Activated CD4-positive, alpha-beta memory T cell treated with anti-CD3 and anti-CD28 coated beads, Interleukin-2, amount 10 ng/mL, durations not matched to agents 7 days and 5 days (primary cell): ENCODE data around the gene SMYD1. TPM values are rescaled to one million over a fixed set of nuclear protein-coding genes. Genes with fewer than 3 reads are reported as not detected.

ENCODE experiments used
- CTCF ChIA-PET: fragments of 350-600 bp; sonication (Branson Sonifier 250); formaldehyde crosslinking; loops from one replicate; lab custom pipeline; 2021; ENCODE audit warnings: antibody characterized with exemption, inconsistent platforms; lab: Charles Lee
- POLR2A ChIA-PET: fragments of 350-600 bp; sonication (Branson Sonifier 250); formaldehyde crosslinking; loops from one replicate; lab custom pipeline; 2021; ENCODE audit warnings: antibody characterized with exemption; lab: Charles Lee
- DNase-seq: peaks from one replicate; pipeline ENCODE4 v3.0.0-alpha.2; 2020
- H3K27ac Mint-ChIP-seq: one replicate; pipeline ENCODE4 v1.8.0; 2021; ENCODE audit warnings: mild to moderate bottlenecking, mixed read lengths
- H3K27me3 Mint-ChIP-seq: one replicate; pipeline ENCODE4 v1.8.0; 2021; ENCODE audit warnings: mixed read lengths
- H3K36me3 Mint-ChIP-seq: one replicate; pipeline ENCODE4 v1.8.0; 2021; ENCODE audit warnings: low read depth, mixed read lengths
- H3K4me1 Mint-ChIP-seq: one replicate; pipeline ENCODE4 v1.8.0; 2021; ENCODE audit warnings: mixed read lengths
- H3K4me3 Mint-ChIP-seq: one replicate; pipeline ENCODE4 v1.8.0; 2021; ENCODE audit warnings: mild to moderate bottlenecking, mixed read lengths
- H3K9me3 Mint-ChIP-seq: one replicate; pipeline ENCODE4 v1.8.0; 2021; ENCODE audit warnings: mixed read lengths
- total RNA-seq, 2 experiments: library from RNA; stranded (reverse); gene quantifications; one replicate each; pipeline ENCODE4 v1.2.3, GENCODE V29; 2021

Gene SMYD1
- total RNA-seq, 2 experiments from 2014 or later: not detected

- ChIA-PET POLR2A (no interaction called here), CTCF (no interaction called here)
- H3K9me3 Mint-ChIP-seq: peaks cover 23% of the 10 kb centered on the region
- no peaks in the 10 kb centered on the region for H3K4me1 Mint-ChIP-seq
- no peak overlapping the region for H3K27ac Mint-ChIP-seq
- H3K27me3 Mint-ChIP-seq: peaks cover 21% of the 10 kb centered on the region
- H3K4me3 Mint-ChIP-seq: no peak overlapping the region
- DNase-seq: no peak
- H3K36me3 Mint-ChIP-seq: no peaks in the 10 kb centered on the region
Observed at GRCh38 chr2:88148929-88149438, 81.4 kb downstream of the SMYD1 start.

- no peak for DNase-seq
- H3K36me3 Mint-ChIP-seq: no peaks in the 10 kb centered on the region
- H3K9me3 Mint-ChIP-seq: no peaks in the 10 kb centered on the region
- no peak overlapping the region for H3K4me3 Mint-ChIP-seq
- CTCF ChIA-PET: interaction anchor here (1.3 to 7.2 kb wide), 6 partner anchors 9 to 157 kb away, joined by 3 to 88 read pairs (median 4); no protein-coding TSS in a partner anchor
- no peak overlapping the region for H3K27ac Mint-ChIP-seq
- H3K4me1 Mint-ChIP-seq: no peaks in the 10 kb centered on the region
- peaks cover 13% of the 10 kb centered on the region for H3K27me3 Mint-ChIP-seq
- POLR2A ChIA-PET: interaction anchor here (0.6 kb wide), 1 partner anchor 105 kb away, joined by 4 read pairs; no protein-coding TSS in a partner anchor
Observed at GRCh38 chr2:88159481-88159880, 91.9 kb downstream of the SMYD1 start.

GRCh38 chr2:88159955-88160415, 92.4 kb downstream of the SMYD1 start:
- peak; percentile 45 for DNase-seq
- Mint-ChIP-seq H3K9me3 (no peaks in the 10 kb centered on the region), H3K36me3 (no peaks in the 10 kb centered on the region), H3K27ac (no peak overlapping the region), H3K4me1 (no peaks in the 10 kb centered on the region), H3K27me3 (peaks cover 10% of the 10 kb centered on the region), H3K4me3 (no peak overlapping the region)
- POLR2A ChIA-PET: interaction anchor here (0.6 to 1.1 kb wide), 2 partner anchors 105 to 144 kb away, joined by 4 read pairs; partner anchors contain the start of gene RNU2-63P
- CTCF ChIA-PET: interaction anchor here (0.6 to 7.2 kb wide), 10 partner anchors 9 to 180 kb away, joined by 3 to 88 read pairs (median 4); no protein-coding TSS in a partner anchor

- CTCF ChIA-PET: interaction anchor here (0.6 to 7.2 kb wide), 9 partner anchors 8 to 179 kb away, joined by 3 to 88 read pairs (median 3); no protein-coding TSS in a partner anchor
- no peaks in the 10 kb centered on the region for H3K4me1 Mint-ChIP-seq
- H3K27ac Mint-ChIP-seq: no peak overlapping the region
- POLR2A ChIA-PET: interaction anchor here (1.1 kb wide), 1 partner anchor 144 kb away, joined by 4 read pairs; the partner anchor contains the start of gene RNU2-63P
- no peaks in the 10 kb centered on the region for H3K9me3 Mint-ChIP-seq
- H3K27me3 Mint-ChIP-seq: peaks cover 11% of the 10 kb centered on the region
- no peaks in the 10 kb centered on the region for H3K36me3 Mint-ChIP-seq
- DNase-seq: no peak
- no peak overlapping the region for H3K4me3 Mint-ChIP-seq
Observed at GRCh38 chr2:88160517-88160916, 92.9 kb downstream of the SMYD1 start.

GRCh38 chr2:88161446-88162244, 94.0 kb downstream of the SMYD1 start:
- Mint-ChIP-seq H3K36me3 (no peaks in the 10 kb centered on the region), H3K27ac (no peak overlapping the region), H3K4me1 (no peaks in the 10 kb centered on the region), H3K4me3 (no peak overlapping the region), H3K27me3 (peaks cover 12% of the 10 kb centered on the region), H3K9me3 (no peaks in the 10 kb centered on the region)
- ChIA-PET POLR2A (no interaction called here), CTCF (interaction anchor here (7.2 kb wide), 1 partner anchor 101 kb away, joined by 88 read pairs; no protein-coding TSS in a partner anchor)
- no peak for DNase-seq

Other genes starting within 250 kb of the SMYD1 start
- gene RGPD2, start 242.0 kb upstream of the SMYD1 start, total RNA-seq: 1 to 10 TPM; 1.4 to 1.7 TPM
- 10 to 100 TPM; 14.6 to 16.1 TPM for gene RNU2-63P, start 51.3 kb upstream of the SMYD1 start, total RNA-seq
- gene KRCC1, start 12.0 kb upstream of the SMYD1 start, total RNA-seq: 10 to 100 TPM; 18.8 to 19.1 TPM
- gene FABP1, start 60.2 kb downstream of the SMYD1 start, total RNA-seq: not detected
- not detected for gene THNSL2, start 102.5 kb downstream of the SMYD1 start, total RNA-seq